Thyroid gland (tissue), 4 donors: ENCODE data around the gene FAM222B.

ENCODE experiments used
- CTCF ChIP-seq, 6 experiments: fragments of 200-600 bp in 3 of 6; fragments of 450-650 bp in 3 of 6; sonication (generic) in 3 of 6; IDR thresholded peaks; one replicate each; pipeline ENCODE4 v1.5.1; 2016 to 2019; ENCODE audit warnings: antibody characterized with exemption in 6 of 6, mild to moderate bottlenecking in 2 of 6, inconsistent platforms in 1 of 6, moderate library complexity in 1 of 6
- POLR2A ChIP-seq, 2 donors: fragments of 450-650 bp; IDR thresholded peaks; one replicate each; pipeline ENCODE4 v1.6.1; 2017; ENCODE audit warnings: antibody characterized with exemption in 2 of 2, mild to moderate bottlenecking in 2 of 2, moderate library complexity in 1 of 2

- no peak for TF ChIP-seq POLR2A (IDR thresholded peaks at IDR 0.05)
- no peak for TF ChIP-seq CTCF (IDR thresholded peaks at IDR 0.05)
Observed at GRCh38 chr17:28733346-28733745, 109.2 kb downstream of the FAM222B start.
